Subcutaneous abdominal adipose tissue (tissue), 5 donors: ENCODE data around the gene LYRM4.

ENCODE experiments used
- H3K27ac ChIP-seq: one replicate; pipeline ENCODE4 v1.7.0; 2013; ENCODE audit warnings: low read depth, mild to moderate bottlenecking, inconsistent platforms, low read length, moderate library complexity
- H3K27me3 ChIP-seq, 5 donors: one replicate each; pipeline ENCODE4 v1.7.0; 2013; ENCODE audit warnings: low read length in 5 of 5, inconsistent platforms in 1 of 5; ENCODE audit not compliant: control insufficient read depth in 5 of 5, insufficient read depth in 4 of 5
- H3K36me3 ChIP-seq, 5 donors: one replicate each; pipeline ENCODE4 v1.7.0; 2013; ENCODE audit warnings: low read length in 5 of 5; ENCODE audit not compliant: control insufficient read depth in 5 of 5, insufficient read depth in 5 of 5
- H3K4me1 ChIP-seq, 5 donors: one replicate each; pipeline ENCODE4 v1.7.0; 2013; ENCODE audit warnings: low read length in 5 of 5, mild to moderate bottlenecking in 3 of 5, moderate library complexity in 1 of 5; ENCODE audit not compliant: control insufficient read depth in 5 of 5, insufficient read depth in 5 of 5
- H3K4me3 ChIP-seq, 5 donors: one replicate each; pipeline ENCODE4 v1.7.0; 2013; ENCODE audit warnings: low read length in 5 of 5, low read depth in 1 of 5
- H3K9ac ChIP-seq, 5 donors: one replicate each; pipeline ENCODE4 v1.7.0; 2013; ENCODE audit warnings: low read length in 5 of 5, mild to moderate bottlenecking in 4 of 5, moderate library complexity in 3 of 5
- H3K9me3 ChIP-seq, 5 donors: one replicate each; pipeline ENCODE4 v1.7.0; 2013; ENCODE audit warnings: low read length in 5 of 5; ENCODE audit not compliant: control insufficient read depth in 5 of 5
- donor health status: healthy.
- donor health status: healthy.
- donor health status: healthy.
- donor health status: healthy.
- donor health status: healthy.

LYRM4 gene

GRCh38 chr6:5294392-5295211 is 33.9 kb upstream of the LYRM4 start:
- Histone ChIP-seq H3K9ac (no peak overlapping the region), H3K4me1 (peaks cover 0 to 9% (median 7%) of the 10 kb centered on the region in 5 donors), H3K27ac (no peak overlapping the region), H3K9me3 (no peaks in the 10 kb centered on the region), H3K36me3 (no peaks in the 10 kb centered on the region), H3K27me3 (no peaks in the 10 kb centered on the region), H3K4me3 (peak overlapping the region in 1 of 5 donors; percentile 23)

- no peaks in the 10 kb centered on the region for H3K9me3 ChIP-seq
- no peak overlapping the region for H3K4me3 ChIP-seq
- no peaks in the 10 kb centered on the region for H3K27me3 ChIP-seq
- H3K36me3 ChIP-seq = no peaks in the 10 kb centered on the region
- peaks cover 0 to 9% (median 7%) of the 10 kb centered on the region in 5 donors for H3K4me1 ChIP-seq
- no peak overlapping the region for H3K9ac ChIP-seq
- no peak overlapping the region for H3K27ac ChIP-seq
Measured at GRCh38 chr6:5293692-5294091, 32.9 kb upstream of the LYRM4 start.

- no peak overlapping the region for H3K4me3 ChIP-seq
- H3K27ac ChIP-seq = no peak overlapping the region
- no peaks in the 10 kb centered on the region for H3K36me3 ChIP-seq
- no peaks in the 10 kb centered on the region for H3K27me3 ChIP-seq
- no peak overlapping the region for H3K9ac ChIP-seq
- peaks cover 0 to 18% (median 16%) of the 10 kb centered on the region in 5 donors for H3K4me1 ChIP-seq
- no peaks in the 10 kb centered on the region for H3K9me3 ChIP-seq
Measured at GRCh38 chr6:5292154-5292553, 31.4 kb upstream of the LYRM4 start.

GRCh38 chr6:5290500-5290899 is 29.8 kb upstream of the LYRM4 start:
- Histone ChIP-seq H3K9ac (no peak overlapping the region), H3K4me3 (no peak overlapping the region), H3K27me3 (no peaks in the 10 kb centered on the region), H3K36me3 (no peaks in the 10 kb centered on the region), H3K9me3 (no peaks in the 10 kb centered on the region), H3K4me1 (peaks cover 0 to 23% (median 17%) of the 10 kb centered on the region in 5 donors), H3K27ac (no peak overlapping the region)

GRCh38 chr6:5290097-5290496 is 29.3 kb upstream of the LYRM4 start:
- no peak overlapping the region for H3K4me3 ChIP-seq
- H3K27ac ChIP-seq = no peak overlapping the region
- peaks cover 0 to 23% (median 17%) of the 10 kb centered on the region in 5 donors for H3K4me1 ChIP-seq
- H3K27me3 ChIP-seq = no peaks in the 10 kb centered on the region
- H3K36me3 ChIP-seq = no peaks in the 10 kb centered on the region
- H3K9ac ChIP-seq = no peak overlapping the region
- H3K9me3 ChIP-seq = no peaks in the 10 kb centered on the region

GRCh38 chr6:5287966-5288297 is 27.2 kb upstream of the LYRM4 start:
- H3K9ac ChIP-seq = no peak overlapping the region
- no peaks in the 10 kb centered on the region for H3K36me3 ChIP-seq
- H3K27me3 ChIP-seq = no peaks in the 10 kb centered on the region
- H3K9me3 ChIP-seq = no peaks in the 10 kb centered on the region
- H3K4me1 ChIP-seq = peaks cover 0 to 17% (median 10%) of the 10 kb centered on the region in 5 donors
- no peak overlapping the region for H3K4me3 ChIP-seq
- peak overlapping the region; percentile 6 for H3K27ac ChIP-seq

- Histone ChIP-seq H3K4me3 (peak overlapping the region in 2 of 5 donors; percentile 9 to 32), H3K9ac (peak overlapping the region in 1 of 5 donors; percentile 15), H3K36me3 (no peaks in the 10 kb centered on the region), H3K9me3 (no peaks in the 10 kb centered on the region), H3K4me1 (peaks cover 0 to 17% (median 10%) of the 10 kb centered on the region in 5 donors), H3K27me3 (no peaks in the 10 kb centered on the region), H3K27ac (peak overlapping the region; percentile 1)
Measured at GRCh38 chr6:5287205-5287965, 26.6 kb upstream of the LYRM4 start.

GRCh38 chr6:5286780-5287179 is 26.0 kb upstream of the LYRM4 start:
- Histone ChIP-seq H3K9ac (no peak overlapping the region), H3K36me3 (no peaks in the 10 kb centered on the region), H3K27me3 (no peaks in the 10 kb centered on the region), H3K4me1 (peaks cover 0 to 17% (median 10%) of the 10 kb centered on the region in 5 donors), H3K27ac (peak overlapping the region; percentile 1), H3K4me3 (no peak overlapping the region), H3K9me3 (no peaks in the 10 kb centered on the region)

GRCh38 chr6:5285526-5285925 is 24.8 kb upstream of the LYRM4 start:
- no peak overlapping the region for H3K9ac ChIP-seq
- H3K4me3 ChIP-seq = no peak overlapping the region
- H3K9me3 ChIP-seq = no peaks in the 10 kb centered on the region
- no peaks in the 10 kb centered on the region for H3K36me3 ChIP-seq
- H3K27ac ChIP-seq = no peak overlapping the region
- peaks cover 0 to 17% (median 10%) of the 10 kb centered on the region in 5 donors for H3K4me1 ChIP-seq
- no peaks in the 10 kb centered on the region for H3K27me3 ChIP-seq

GRCh38 chr6:5285081-5285480 is 24.3 kb upstream of the LYRM4 start:
- Histone ChIP-seq H3K9me3 (no peaks in the 10 kb centered on the region), H3K9ac (no peak overlapping the region)

More at GRCh38 chr6:5285081-5285480, 24.3 kb upstream of the LYRM4 start:
- no peaks in the 10 kb centered on the region for H3K27me3 ChIP-seq
- no peak overlapping the region for H3K27ac ChIP-seq
- H3K36me3 ChIP-seq = peaks cover 0 to under 1% (median 0%) of the 10 kb centered on the region in 5 donors
- peaks cover 0 to 17% (median 10%) of the 10 kb centered on the region in 5 donors for H3K4me1 ChIP-seq
- H3K4me3 ChIP-seq = no peak overlapping the region
